Measurements from ENCODE around the gene TRIM31. TPM values are rescaled to one million over a fixed set of nuclear protein-coding genes. Genes with fewer than 3 reads are reported as not detected.

TRIM31 gene
- polyA plus RNA-seq, 1 of the 3 experiments (the other 2 are of a cell fraction) = not detected

- Histone ChIP-seq H3K79me2 (ENCODE audit: insufficient read depth) (no peaks in the 10 kb centered on the region), H3K27ac (ENCODE audit: low read depth in 2 of 2, low read length in 1 of 2) (no peak overlapping the region), H3K36me3 (replicated peaks in 1 of 2; ENCODE audit: control insufficient read depth in 1 of 2, insufficient read depth in 2 of 2, low read length in 1 of 2) (no peaks in the 10 kb centered on the region), H3K4me1 (ENCODE audit: control insufficient read depth in 1 of 2, insufficient read depth in 2 of 2, low read depth in 1 of 2, low read length in 1 of 2) (peaks cover 0 to 6% of the 10 kb centered on the region in 2 experiments; a peak in 1 of 4 replicates), H3K9me3 (no peaks in the 10 kb centered on the region), H4K20me1 (ENCODE audit: insufficient read depth) (no peaks in the 10 kb centered on the region), H3K27me3 (ENCODE audit: insufficient read depth) (peaks cover 93% of the 10 kb centered on the region), H2AFZ (ENCODE audit: low read depth) (no peak overlapping the region), H3K9ac (no peak overlapping the region), H3K4me3 (ENCODE audit: low read depth in 2 of 2, low read length in 1 of 2) (no peak overlapping the region), H3K4me2 (no peak overlapping the region), H3K9me2 (no peaks in the 10 kb centered on the region), H3F3A (replicated peaks; ENCODE audit: insufficient read depth) (no peaks in the 10 kb centered on the region)
- TF ChIP-seq FOSL2 (IDR thresholded peaks at IDR 0.05; ENCODE audit: borderline replicate concordance, low read depth) (no peak), USF1 (IDR thresholded peaks at IDR 0.05; ENCODE audit: borderline replicate concordance, low read depth) (no peak), RXRA (IDR thresholded peaks at IDR 0.05; ENCODE audit: borderline replicate concordance, low read depth) (no peak), SMC3 (IDR thresholded peaks at IDR 0.05; ENCODE audit: low read depth, low read length) (no peak), RFX5 (IDR thresholded peaks at IDR 0.05; ENCODE audit: low read length) (no peak), TCF12 (IDR thresholded peaks at IDR 0.05) (no peak), FOXM1 (IDR thresholded peaks at IDR 0.05; ENCODE audit: low read depth) (no peak), GABPA (IDR thresholded peaks at IDR 0.05; ENCODE audit: low read depth) (no peak), NRF1 (IDR thresholded peaks at IDR 0.05; ENCODE audit: low read depth, low read length) (no peak), MEF2A (IDR thresholded peaks at IDR 0.05; ENCODE audit: borderline replicate concordance, low read depth) (no peak), RAD21 (IDR thresholded peaks at IDR 0.05; ENCODE audit: low read length) (no peak), ZBTB33 (IDR thresholded peaks at IDR 0.05; ENCODE audit: borderline replicate concordance, low read depth) (no peak), PBX3 (IDR thresholded peaks at IDR 0.05) (no peak), CHD2 (IDR thresholded peaks at IDR 0.05; ENCODE audit: low read length, partially characterized antibody) (no peak), POLR2AphosphoS5 (IDR thresholded peaks at IDR 0.05; ENCODE audit: low read depth, low read length) (no peak), REST (IDR thresholded peaks at IDR 0.05; ENCODE audit: low read depth, low read length) (no peak), TEAD4 (IDR thresholded peaks at IDR 0.05; ENCODE audit: borderline replicate concordance, insufficient read depth) (no peak)
- WGBS (ENCODE audit: low lambda C conversion rate) = 13% methylated on average over 1 of the region's 1 CpG
- DNase-seq = no peak
- POLR2A ChIA-PET = no interaction called here
- CTCF ChIA-PET = interaction anchor here (1.3 kb wide), 1 partner anchor 34 kb away, joined by 6 read pairs; no protein-coding TSS in a partner anchor
These were observed 16.1 kb downstream of the TRIM31 start for GRCh38 chr6:30096829-30097228.
